ENCODE measurements around the gene CTNNA2. TPM values are rescaled to one million over a fixed set of nuclear protein-coding genes. Genes with fewer than 3 reads are reported as not detected.

The CTNNA2 gene
- total RNA-seq, 4 donors from 2014 or later = 0.40 to 1.7 (median 1.5) TPM; not detected in 1

GRCh38 chr2:80525152-80525551 is 1012.3 kb downstream of the CTNNA2 start:
- TF ChIP-seq POLR2AphosphoS5 (IDR thresholded peaks at IDR 0.05) = no peak
- no peak for TF ChIP-seq EP300 (IDR thresholded peaks at IDR 0.05; ENCODE audit: low read depth)
- TF ChIP-seq, protein P1, sequence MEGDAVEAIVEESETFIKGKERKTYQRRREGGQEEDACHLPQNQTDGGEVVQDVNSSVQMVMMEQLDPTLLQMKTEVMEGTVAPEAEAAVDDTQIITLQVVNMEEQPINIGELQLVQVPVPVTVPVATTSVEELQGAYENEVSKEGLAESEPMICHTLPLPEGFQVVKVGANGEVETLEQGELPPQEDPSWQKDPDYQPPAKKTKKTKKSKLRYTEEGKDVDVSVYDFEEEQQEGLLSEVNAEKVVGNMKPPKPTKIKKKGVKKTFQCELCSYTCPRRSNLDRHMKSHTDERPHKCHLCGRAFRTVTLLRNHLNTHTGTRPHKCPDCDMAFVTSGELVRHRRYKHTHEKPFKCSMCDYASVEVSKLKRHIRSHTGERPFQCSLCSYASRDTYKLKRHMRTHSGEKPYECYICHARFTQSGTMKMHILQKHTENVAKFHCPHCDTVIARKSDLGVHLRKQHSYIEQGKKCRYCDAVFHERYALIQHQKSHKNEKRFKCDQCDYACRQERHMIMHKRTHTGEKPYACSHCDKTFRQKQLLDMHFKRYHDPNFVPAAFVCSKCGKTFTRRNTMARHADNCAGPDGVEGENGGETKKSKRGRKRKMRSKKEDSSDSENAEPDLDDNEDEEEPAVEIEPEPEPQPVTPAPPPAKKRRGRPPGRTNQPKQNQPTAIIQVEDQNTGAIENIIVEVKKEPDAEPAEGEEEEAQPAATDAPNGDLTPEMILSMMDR (IDR thresholded peaks at IDR 0.05) = no peak
- TF ChIP-seq POLR2A (IDR thresholded peaks at IDR 0.05) = no peak
- no peak overlapping the region for H3K4me3 ChIP-seq
- no peaks in the 10 kb centered on the region for H3K9me3 ChIP-seq
- H3K27me3 ChIP-seq = no peaks in the 10 kb centered on the region
- H3K4me1 ChIP-seq = no peaks in the 10 kb centered on the region
- 72% methylated on average over 2 of the region's 2 CpGs for WGBS, 2 donors (ENCODE audit: low coverage in 1 of 2)
- in situ Hi-C loops (cut with MboI; ENCODE audit: low pct_ligation_motif_present in 1 of 4, low pct_unique_long_range_greater_than_20kb in 1 of 4, low sequenced_read_pairs in 3 of 4) = no loop called here
- DNase-seq = no peak
- no peak overlapping the region for H3K27ac ChIP-seq
- H3K36me3 ChIP-seq = no peaks in the 10 kb centered on the region
- intact Hi-C loops (cut with DNase I; ENCODE audit: low total_unique reads) = no loop called here

DNA sequence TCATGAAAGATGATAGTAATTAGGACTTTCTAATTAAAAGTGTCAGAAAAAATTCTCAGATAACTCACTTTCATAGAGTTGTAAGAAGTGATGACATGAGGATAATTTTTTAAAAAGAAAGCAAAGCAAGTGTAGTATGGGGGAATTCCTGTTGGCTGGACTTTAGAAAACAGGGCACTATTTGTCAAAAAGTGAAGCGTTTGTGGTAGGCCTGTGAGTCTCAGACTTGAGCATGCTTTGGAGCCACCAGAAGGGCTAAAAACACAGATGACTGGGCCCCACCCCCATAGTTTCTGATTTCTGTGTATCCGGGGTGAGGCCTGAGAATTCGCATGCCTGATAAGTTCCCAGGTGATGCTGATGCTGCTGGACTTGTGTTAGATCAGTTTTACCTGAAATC is 1014.3 kb downstream of the CTNNA2 start:
- no peak for DNase-seq
- H3K36me3 ChIP-seq = no peaks in the 10 kb centered on the region
- TF ChIP-seq POLR2AphosphoS5 (IDR thresholded peaks at IDR 0.05) = no peak
- no peak for TF ChIP-seq POLR2A (IDR thresholded peaks at IDR 0.05)
- TF ChIP-seq, protein P1 (IDR thresholded peaks at IDR 0.05) = no peak
- TF ChIP-seq EP300 (IDR thresholded peaks at IDR 0.05; ENCODE audit: low read depth) = no peak
- H3K27ac ChIP-seq = no peak overlapping the region
- intact Hi-C loops (cut with DNase I; ENCODE audit: low total_unique reads) = no loop called here
- in situ Hi-C loops (cut with MboI; ENCODE audit: low pct_ligation_motif_present in 1 of 4, low pct_unique_long_range_greater_than_20kb in 1 of 4, low sequenced_read_pairs in 3 of 4) = no loop called here
- no peaks in the 10 kb centered on the region for H3K27me3 ChIP-seq
- 81 to 88% methylated on average over 3 of the region's 3 CpGs for WGBS, 2 donors (ENCODE audit: low coverage in 1 of 2)
- no peak overlapping the region for H3K4me3 ChIP-seq
- no peaks in the 10 kb centered on the region for H3K9me3 ChIP-seq
- no peaks in the 10 kb centered on the region for H3K4me1 ChIP-seq

GRCh38 chr2:80529466-80530165 is 1016.8 kb downstream of the CTNNA2 start:
- DNase-seq = no peak
- intact Hi-C loops (cut with DNase I; ENCODE audit: low total_unique reads) (no loop called here), in situ Hi-C loops (cut with MboI; ENCODE audit: low pct_ligation_motif_present in 1 of 4, low pct_unique_long_range_greater_than_20kb in 1 of 4, low sequenced_read_pairs in 3 of 4) (no loop called here)
- no peak for TF ChIP-seq EP300 (IDR thresholded peaks at IDR 0.05; ENCODE audit: low read depth)
- TF ChIP-seq POLR2A (IDR thresholded peaks at IDR 0.05) = no peak
- TF ChIP-seq POLR2AphosphoS5 (IDR thresholded peaks at IDR 0.05) = no peak
- TF ChIP-seq, protein P1 (IDR thresholded peaks at IDR 0.05) = no peak
- H3K27ac ChIP-seq = no peak overlapping the region
- H3K4me3 ChIP-seq = no peak overlapping the region
- H3K36me3 ChIP-seq = no peaks in the 10 kb centered on the region
- no peaks in the 10 kb centered on the region for H3K4me1 ChIP-seq
- no peaks in the 10 kb centered on the region for H3K27me3 ChIP-seq
- 76 to 77% methylated on average over 3 to 7 of the region's 7 CpGs for WGBS, 2 donors (ENCODE audit: low coverage in 1 of 2)
- no peaks in the 10 kb centered on the region for H3K9me3 ChIP-seq

DNA sequence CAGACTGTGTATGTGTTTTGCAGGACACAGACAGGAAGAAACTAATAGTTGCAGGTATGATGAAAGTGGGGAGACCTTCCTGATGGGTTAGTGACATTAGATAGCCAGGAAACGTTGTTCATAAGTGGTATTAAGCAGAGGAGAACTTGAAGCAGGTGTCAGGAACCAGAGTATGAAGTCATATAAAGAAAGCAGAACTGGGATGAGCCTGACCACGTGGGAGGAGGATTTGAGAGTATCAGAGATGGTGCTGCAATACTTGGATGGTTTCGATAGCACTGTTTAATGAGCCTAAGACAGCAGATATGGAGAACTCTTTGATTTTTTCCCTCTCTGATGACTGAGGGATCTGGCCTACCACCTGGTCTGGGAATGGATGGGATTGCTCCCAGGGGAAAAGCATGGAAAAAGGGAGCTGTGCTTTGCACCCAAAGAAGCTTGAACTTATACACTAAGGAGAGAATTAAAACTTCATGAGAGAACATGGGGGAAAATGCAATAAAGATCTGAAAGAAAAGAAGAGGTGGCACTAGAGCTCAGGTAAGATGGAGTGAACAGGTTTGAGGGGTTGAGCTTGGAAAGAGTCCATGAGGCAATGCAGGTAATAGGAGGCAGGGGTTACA is 1017.7 kb downstream of the CTNNA2 start:
- intact Hi-C loops (cut with DNase I; ENCODE audit: low total_unique reads) (no loop called here), in situ Hi-C loops (cut with MboI; ENCODE audit: low pct_ligation_motif_present in 1 of 4, low pct_unique_long_range_greater_than_20kb in 1 of 4, low sequenced_read_pairs in 3 of 4) (no loop called here)
- Histone ChIP-seq H3K4me3 (no peak overlapping the region), H3K4me1 (no peaks in the 10 kb centered on the region), H3K27me3 (no peaks in the 10 kb centered on the region), H3K9me3 (no peaks in the 10 kb centered on the region), H3K36me3 (no peaks in the 10 kb centered on the region), H3K27ac (no peak overlapping the region)
- no peak for DNase-seq
- TF ChIP-seq, protein P1 (IDR thresholded peaks at IDR 0.05) = no peak
- no peak for TF ChIP-seq POLR2A (IDR thresholded peaks at IDR 0.05)
- no peak for TF ChIP-seq EP300 (IDR thresholded peaks at IDR 0.05; ENCODE audit: low read depth)
- no peak for TF ChIP-seq POLR2AphosphoS5 (IDR thresholded peaks at IDR 0.05)
- 43 to 54% methylated on average over 2 to 3 of the region's 3 CpGs for WGBS, 2 donors (ENCODE audit: low coverage in 1 of 2)

All from transverse colon (tissue), 4 donors.